Kidney (tissue), 14 donors: ENCODE results near the gene TOMM22. TPM values are rescaled to one million over a fixed set of nuclear protein-coding genes. Genes with fewer than 3 reads are reported as not detected.

Experiments
- DNase-seq, 5 donors: peaks; one replicate each; pipeline ENCODE4 v3.0.0-alpha.2; 2013 to 2020
- FAIRE-seq: peaks from 2 replicates; lab custom pipeline; 2012; peaks lifted over from hg19 to GRCh38; lab: Jason Lieb, UNC
- H3K27ac ChIP-seq, 2 donors: one replicate each; pipeline ENCODE4 v1.7.0; 2013; ENCODE audit warnings: low read depth in 2 of 2, low read length in 2 of 2, inconsistent platforms in 1 of 2
- H3K27me3 ChIP-seq: one replicate; pipeline ENCODE4 v1.7.1; 2013; ENCODE audit warnings: low read length, inconsistent platforms; ENCODE audit not compliant: control insufficient read depth, insufficient read depth
- H3K36me3 ChIP-seq, 3 donors: one replicate each; pipeline versions ENCODE4 v1.7.0 to v1.7.1; 2013; ENCODE audit warnings: low read length in 3 of 3, control low read depth in 1 of 3, inconsistent platforms in 1 of 3; ENCODE audit not compliant: insufficient read depth in 3 of 3, control insufficient read depth in 2 of 3
- H3K4me1 ChIP-seq, 3 donors: one replicate each; pipeline versions ENCODE4 v1.7.0 to v1.7.1; 2013; ENCODE audit warnings: low read length in 3 of 3, inconsistent platforms in 1 of 3, low read depth in 1 of 3; ENCODE audit not compliant: control insufficient read depth in 2 of 3, insufficient read depth in 2 of 3
- H3K4me3 ChIP-seq, 3 donors: one replicate each; pipeline versions ENCODE4 v1.7.0 to v1.8.1; 2013; ENCODE audit warnings: low read length in 3 of 3, control low read depth in 1 of 3, inconsistent platforms in 1 of 3
- H3K9ac ChIP-seq, 3 donors: one replicate each; pipeline versions ENCODE4 v1.7.0 to v1.7.1; 2013; ENCODE audit warnings: low read length in 3 of 3, control low read depth in 1 of 3, inconsistent platforms in 1 of 3
- H3K9me3 ChIP-seq, 3 donors: one replicate each; pipeline versions ENCODE4 v1.7.0 to v1.7.1; 2013; ENCODE audit warnings: low read length in 3 of 3, control low read depth in 1 of 3, inconsistent platforms in 1 of 3; ENCODE audit not compliant: control insufficient read depth in 2 of 3, insufficient read depth in 1 of 3
- CTCF ChIP-seq: IDR thresholded peaks from 3 replicates; pipeline ENCODE4 v1.5.1; 2012; ENCODE audit warnings: mild to moderate bottlenecking, moderate library complexity, borderline replicate concordance; ENCODE audit not compliant: insufficient read depth; ENCODE audit errors: extremely low read depth
- intact Hi-C: fragments of 100-400 bp; cut with DNase I; formaldehyde crosslinking; loops from one replicate; pipeline ENCODE4 v1.11.1; 2022
- polyA plus RNA-seq: library from polyadenylated mRNA; stranded (reverse); fragments of 350-450 nt; fragmentation: Illumina TruSeq; extraction: RNeasy Lipid Tissue Mini Kit (QIAGEN cat#74804); gene quantifications from one replicate; pipeline ENCODE4 v1.2.3, GENCODE V29; 2014; ENCODE audit warnings: low read depth, low replicate concordance; ENCODE audit not compliant: insufficient read depth
- total RNA-seq: library from RNA; stranded (reverse); fragmentation: NEBNext Ultra II Directional; extraction: Animal tissue kit (Norgen Biotek cat#: 25700); gene quantifications from one replicate; pipeline ENCODE4 v1.2.1, GENCODE V29; 2021
- donor health status: control.
- donor health status: control.
- donor health status: control.
- donor health status: control.
- donor health status: control.
- donor health status: DM: yes; HTN: yes; CAD: no.
- donor health status: Normal renal cell carcinoma (clear cell type).

Gene TOMM22
- total and polyA plus RNA-seq, 2 donors from 2014 or later = 55.0 to 103 TPM

- intact Hi-C loops = no loop called here
- FAIRE-seq (no peak), DNase-seq (peak in 1 of 5 donors; percentile 32)
These were observed 45.4 kb downstream of the TOMM22 start for GRCh38 chr22:38727123-38727522.

DNA sequence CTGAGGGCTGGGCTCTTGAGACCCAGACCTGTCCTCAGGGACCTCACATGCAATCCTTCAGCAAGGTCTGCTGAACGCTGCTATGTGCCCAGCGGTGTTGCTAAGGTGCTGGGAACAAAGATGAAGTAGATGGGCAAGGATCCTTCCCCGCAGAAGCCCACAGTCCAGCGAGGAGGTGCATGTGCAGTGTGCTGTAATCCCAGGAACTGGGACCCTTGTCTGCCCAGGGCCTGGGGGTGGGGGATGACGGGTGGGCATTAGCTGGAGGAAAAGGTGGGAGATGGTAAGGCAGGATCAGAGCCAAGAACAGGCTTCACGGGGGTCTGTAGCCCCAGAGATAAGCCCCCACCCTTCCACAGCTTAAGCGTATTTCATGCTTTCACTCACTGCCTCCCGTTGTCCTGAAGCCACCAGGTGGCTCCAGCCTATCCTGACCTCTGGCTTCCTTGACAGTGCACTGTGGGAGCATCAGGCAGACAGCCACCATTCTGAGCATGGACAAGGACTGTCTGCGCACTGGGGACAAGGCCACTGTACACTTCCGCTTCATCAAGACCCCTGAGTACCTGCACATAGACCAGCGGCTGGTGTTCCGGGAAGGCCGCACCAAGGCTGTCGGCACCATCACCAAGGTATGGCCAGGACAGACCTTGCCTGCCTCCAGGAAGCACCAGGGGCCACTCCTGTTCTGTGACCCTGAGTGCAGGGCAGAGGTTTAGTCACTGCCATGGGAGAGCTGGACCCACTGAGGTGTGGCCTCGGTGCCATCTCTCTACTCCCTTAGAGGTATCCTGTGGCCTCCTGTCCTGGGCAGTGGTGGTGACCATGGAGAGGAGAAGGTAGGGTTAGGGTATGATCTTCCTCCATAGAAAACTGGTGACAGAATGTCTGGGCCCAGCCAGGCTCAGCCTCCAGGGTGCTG is 46.0 kb downstream of the TOMM22 start:
- H3K36me3 ChIP-seq = peaks cover 13 to 70% (median 55%) of the 10 kb centered on the region in 3 donors
- no peak for FAIRE-seq

More at GRCh38 chr22:38727123-38727522, 45.4 kb downstream of the TOMM22 start:
- Histone ChIP-seq H3K4me1 (peaks cover 0 to 6% (median 0%) of the 10 kb centered on the region in 3 donors), H3K36me3 (peaks cover 15 to 72% (median 59%) of the 10 kb centered on the region in 3 donors), H3K9me3 (no peaks in the 10 kb centered on the region), H3K4me3 (no peak overlapping the region), H3K27ac (no peak overlapping the region), H3K27me3 (no peaks in the 10 kb centered on the region), H3K9ac (no peak overlapping the region)
- TF ChIP-seq CTCF = no peak

DNA sequence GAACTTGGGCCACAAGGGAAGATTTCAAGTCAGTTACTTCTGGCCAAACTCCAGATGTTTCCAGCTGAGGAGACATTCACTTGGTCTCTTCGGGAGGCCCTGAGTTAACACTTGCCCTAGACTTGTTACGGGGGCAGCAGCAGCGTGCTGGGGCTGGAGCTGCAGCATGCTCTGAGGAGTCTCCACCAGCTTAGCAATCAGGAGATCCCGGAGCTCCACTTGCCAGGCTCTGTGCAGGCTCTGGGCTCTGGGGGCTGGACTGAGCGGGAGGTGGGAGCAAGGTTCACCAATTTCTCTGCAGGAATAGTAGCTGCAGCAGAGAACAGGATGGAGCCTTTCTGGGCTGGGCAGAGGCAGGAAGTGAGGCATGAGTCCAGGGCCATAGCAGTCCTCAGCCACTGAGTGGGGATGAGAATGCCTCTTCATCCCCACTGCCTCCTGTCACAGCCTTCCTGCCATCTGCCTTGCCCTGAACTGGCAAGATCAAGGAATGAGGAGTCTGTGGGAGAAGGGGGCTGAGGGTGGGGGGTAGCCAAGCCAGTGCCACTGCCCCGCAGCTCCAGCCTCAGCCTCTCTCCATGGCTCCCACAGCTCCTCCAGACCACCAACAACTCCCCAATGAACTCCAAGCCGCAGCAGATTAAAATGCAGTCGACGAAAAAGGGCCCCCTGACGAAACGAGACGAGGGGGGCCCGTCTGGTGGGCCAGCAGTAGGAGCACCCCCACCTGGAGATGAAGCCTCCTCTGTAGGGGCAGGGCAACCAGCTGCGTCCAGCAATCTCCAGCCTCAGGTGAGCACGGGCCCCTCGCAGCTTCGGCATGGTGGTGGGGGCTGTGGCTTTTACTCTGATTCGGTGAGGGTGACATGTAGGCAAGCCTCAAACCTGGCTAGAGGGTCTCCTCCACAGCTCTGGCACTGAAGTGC is 47.4 kb downstream of the TOMM22 start:
- no peak overlapping the region for H3K4me3 ChIP-seq
- no peaks in the 10 kb centered on the region for H3K9me3 ChIP-seq
- no peaks in the 10 kb centered on the region for H3K27me3 ChIP-seq
- H3K4me1 ChIP-seq = peaks cover 0 to 18% (median 12%) of the 10 kb centered on the region in 3 donors
- FAIRE-seq (no peak), DNase-seq (peak in 2 of 5 donors; percentile 19 to 59)
- no peak overlapping the region for H3K9ac ChIP-seq
- H3K36me3 ChIP-seq = peaks cover 13 to 62% (median 53%) of the 10 kb centered on the region in 3 donors
- intact Hi-C loops = no loop called here
- no peak overlapping the region for H3K27ac ChIP-seq
- TF ChIP-seq CTCF = no peak

More for the DNA sequence above, 46.0 kb downstream of the TOMM22 start:
- intact Hi-C loops = no loop called here
- no peak overlapping the region for H3K9ac ChIP-seq
- TF ChIP-seq CTCF = no peak
- H3K4me1 ChIP-seq = peaks cover 0 to 6% (median 3%) of the 10 kb centered on the region in 3 donors
- no peak overlapping the region for H3K27ac ChIP-seq
- H3K4me3 ChIP-seq = no peak overlapping the region
- H3K27me3 ChIP-seq = no peaks in the 10 kb centered on the region
- DNase-seq = peak in 2 of 5 donors; percentile 18 to 63
- H3K9me3 ChIP-seq = no peaks in the 10 kb centered on the region
